SK-N-SH (cell line): ENCODE results near the gene NXNL1. TPM values are rescaled to one million over a fixed set of nuclear protein-coding genes. Genes with fewer than 3 reads are reported as not detected.

Experiments
- EZH2phosphoT487 ChIP-seq: fragments of 200-600 bp; sonication (generic); IDR thresholded peaks from 2 replicates; pipeline ENCODE4 v1.6.1; 2017; ENCODE audit warnings: low read depth, mixed run types, mild to moderate bottlenecking, antibody characterized with exemption, moderate library complexity, borderline replicate concordance
- GATA2 ChIP-seq: sonication (generic); formaldehyde crosslinking; IDR thresholded peaks from 2 replicates; pipeline ENCODE4 v1.5.0; 2020; ENCODE audit warnings: mild to moderate bottlenecking, missing genetic modification reagents
- NRF1 ChIP-seq: IDR thresholded peaks from 2 replicates; pipeline ENCODE4 v1.6.1; 2012; ENCODE audit warnings: low read depth, mild to moderate bottlenecking, low read length
- RCOR1 ChIP-seq: fragments of 150-350 bp; IDR thresholded peaks from 2 replicates; pipeline ENCODE4 v1.6.1; 2017; ENCODE audit warnings: antibody characterized with exemption, low read length
- YY1 ChIP-seq: IDR thresholded peaks from 2 replicates; pipeline ENCODE4 v1.4.0; 2012; ENCODE audit warnings: low read depth, mild to moderate bottlenecking
- polyA plus RNA-seq, 3 experiments: library from polyadenylated mRNA; depleted of rRNA; stranded (reverse); fragments of >200 nt; gene quantifications; 2 replicates each; pipeline ENCODE4 v1.2.3, GENCODE V29; 2012
- TF ChIP-seq, protein P1 (sequence below): fragments of 200-600 bp; sonication (generic); IDR thresholded peaks from 2 replicates; pipeline ENCODE4 v1.6.1; 2017; ENCODE audit warnings: antibody characterized with exemption, mild to moderate bottlenecking, moderate library complexity
- TF ChIP-seq, protein P2 (sequence below): IDR thresholded peaks from 2 replicates; pipeline ENCODE4 v1.4.0; 2012; ENCODE audit warnings: low read depth

NXNL1 gene
- polyA plus RNA-seq, 1 of the 3 experiments (the other 2 are of a cell fraction), result not detected

DNA sequence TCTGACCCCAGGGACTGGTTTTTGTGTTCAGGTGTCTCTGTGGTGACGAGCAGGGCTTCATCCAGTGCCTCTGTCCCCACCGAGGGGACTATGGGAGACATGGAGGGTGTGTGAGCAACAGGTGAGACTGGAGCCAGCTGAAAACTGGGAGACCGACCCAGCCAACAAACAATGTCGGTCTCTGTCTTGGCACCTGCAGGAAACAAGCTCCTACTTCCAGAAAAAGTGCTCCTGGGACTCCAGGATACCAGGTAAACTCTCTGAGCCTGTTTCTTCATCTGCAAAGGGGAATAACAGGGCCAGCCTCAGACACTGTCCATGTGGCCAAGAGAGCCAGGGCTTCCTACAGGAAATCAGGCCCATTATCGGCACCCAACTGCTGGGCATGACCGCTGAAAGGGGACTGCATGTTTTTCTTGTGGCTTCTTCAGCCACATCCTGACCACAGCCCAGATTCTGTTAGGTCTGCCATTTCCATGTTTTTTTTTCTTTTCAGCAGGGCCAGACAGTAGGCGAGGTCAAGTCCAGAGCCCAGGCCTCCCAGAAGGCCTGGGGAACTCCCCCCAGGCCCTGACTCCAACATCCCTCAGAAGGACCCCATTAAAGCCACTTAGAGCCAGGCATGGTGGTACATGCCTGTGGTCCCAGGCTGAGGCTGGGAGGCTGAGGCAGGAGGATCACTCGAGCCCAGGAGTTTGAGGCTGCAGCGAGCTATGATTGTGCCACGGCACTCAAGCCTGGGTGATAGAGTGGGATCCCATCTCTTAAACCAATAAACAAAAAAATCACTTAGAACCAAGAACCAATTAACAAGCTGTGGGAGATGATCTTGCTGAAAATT lies 54.5 kb downstream of the NXNL1 start (continued):
- TF ChIP-seq, protein P1, sequence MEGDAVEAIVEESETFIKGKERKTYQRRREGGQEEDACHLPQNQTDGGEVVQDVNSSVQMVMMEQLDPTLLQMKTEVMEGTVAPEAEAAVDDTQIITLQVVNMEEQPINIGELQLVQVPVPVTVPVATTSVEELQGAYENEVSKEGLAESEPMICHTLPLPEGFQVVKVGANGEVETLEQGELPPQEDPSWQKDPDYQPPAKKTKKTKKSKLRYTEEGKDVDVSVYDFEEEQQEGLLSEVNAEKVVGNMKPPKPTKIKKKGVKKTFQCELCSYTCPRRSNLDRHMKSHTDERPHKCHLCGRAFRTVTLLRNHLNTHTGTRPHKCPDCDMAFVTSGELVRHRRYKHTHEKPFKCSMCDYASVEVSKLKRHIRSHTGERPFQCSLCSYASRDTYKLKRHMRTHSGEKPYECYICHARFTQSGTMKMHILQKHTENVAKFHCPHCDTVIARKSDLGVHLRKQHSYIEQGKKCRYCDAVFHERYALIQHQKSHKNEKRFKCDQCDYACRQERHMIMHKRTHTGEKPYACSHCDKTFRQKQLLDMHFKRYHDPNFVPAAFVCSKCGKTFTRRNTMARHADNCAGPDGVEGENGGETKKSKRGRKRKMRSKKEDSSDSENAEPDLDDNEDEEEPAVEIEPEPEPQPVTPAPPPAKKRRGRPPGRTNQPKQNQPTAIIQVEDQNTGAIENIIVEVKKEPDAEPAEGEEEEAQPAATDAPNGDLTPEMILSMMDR, result no peak
- TF ChIP-seq YY1, result no peak
- no peak for TF ChIP-seq GATA2 (CRISPR knock-in tag)
- TF ChIP-seq RCOR1, result no peak
- TF ChIP-seq EZH2phosphoT487, result no peak
- TF ChIP-seq, protein P2, sequence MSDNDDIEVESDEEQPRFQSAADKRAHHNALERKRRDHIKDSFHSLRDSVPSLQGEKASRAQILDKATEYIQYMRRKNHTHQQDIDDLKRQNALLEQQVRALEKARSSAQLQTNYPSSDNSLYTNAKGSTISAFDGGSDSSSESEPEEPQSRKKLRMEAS, result no peak
- TF ChIP-seq NRF1, result no peak

Other genes starting within 250 kb of the NXNL1 start
- 63.9 and 81.8 TPM in 2 replicates for gene USE1, start 245.6 kb downstream of the NXNL1 start, polyA plus RNA-seq (2012; rRNA removed)
- gene OCEL1, start 234.7 kb downstream of the NXNL1 start, polyA plus RNA-seq (2012; rRNA removed), result 9.1 and 9.8 TPM in 2 replicates
- gene NR2F6, start 215.0 kb downstream of the NXNL1 start, polyA plus RNA-seq (2012; rRNA removed), result 31.7 and 37.3 TPM in 2 replicates
- 0.03 and 0.05 TPM in 2 replicates for gene USHBP1, start 196.2 kb downstream of the NXNL1 start, polyA plus RNA-seq (2012; rRNA removed)
- gene BABAM1, start 193.5 kb downstream of the NXNL1 start, polyA plus RNA-seq (2012; rRNA removed), result 192 TPM in 2 replicates
- 2.2 and 2.6 TPM in 2 replicates for gene ANKLE1, start 179.0 kb downstream of the NXNL1 start, polyA plus RNA-seq (2012; rRNA removed)
- gene ABHD8, start 157.5 kb downstream of the NXNL1 start, polyA plus RNA-seq (2012; rRNA removed), result 10.6 and 11.1 TPM in 2 replicates
- gene MRPL34, start 155.1 kb downstream of the NXNL1 start, polyA plus RNA-seq (2012; rRNA removed), result 61.4 and 72.9 TPM in 2 replicates
- gene DDA1, start 151.4 kb downstream of the NXNL1 start, polyA plus RNA-seq (2012; rRNA removed), result 112 and 135 TPM in 2 replicates
- 5.0 and 7.8 TPM in 2 replicates for gene ANO8, start 126.1 kb downstream of the NXNL1 start, polyA plus RNA-seq (2012; rRNA removed)
- 21.6 and 22.4 TPM in 2 replicates for gene GTPBP3, start 123.4 kb downstream of the NXNL1 start, polyA plus RNA-seq (2012; rRNA removed)
- gene PLVAP, start 83.6 kb downstream of the NXNL1 start, polyA plus RNA-seq (2012; rRNA removed), result not detected in 2 replicates
- not detected in 2 replicates for gene CCDC194, start 66.7 kb downstream of the NXNL1 start, polyA plus RNA-seq (2012; rRNA removed)
- gene BST2, start 55.3 kb downstream of the NXNL1 start, polyA plus RNA-seq (2012; rRNA removed), result 5.7 and 5.9 TPM in 2 replicates
- 63.0 and 63.9 TPM in 2 replicates for gene MVB12A, start 40.9 kb downstream of the NXNL1 start, polyA plus RNA-seq (2012; rRNA removed)
- gene TMEM221, start 12.3 kb downstream of the NXNL1 start, polyA plus RNA-seq (2012; rRNA removed), result 0.41 and 0.62 TPM in 2 replicates
- 15.0 and 16.8 TPM in 2 replicates for gene SLC27A1, start 9.6 kb upstream of the NXNL1 start, polyA plus RNA-seq (2012; rRNA removed)
- 59.9 and 73.3 TPM in 2 replicates for gene PGLS, start 50.7 kb upstream of the NXNL1 start, polyA plus RNA-seq (2012; rRNA removed)
- 75.9 and 83.8 TPM in 2 replicates for gene COLGALT1, start 94.7 kb upstream of the NXNL1 start, polyA plus RNA-seq (2012; rRNA removed)
- gene UNC13A, start 227.4 kb upstream of the NXNL1 start, polyA plus RNA-seq (2012; rRNA removed), result 0.32 and 0.38 TPM in 2 replicates